ENCODE measurements around the gene FIBCD1.
A peak's percentile ranks its signal among the peaks of the same experiment; 100 is the strongest.

Gene FIBCD1

GRCh38 chr9:130874783-130875182, 64.3 kb downstream of the FIBCD1 start:
- no peak for DNase-seq

GRCh38 chr9:130873966-130874365, 65.1 kb downstream of the FIBCD1 start:
- DNase-seq: no peak

GRCh38 chr9:130872912-130873503, 66.0 kb downstream of the FIBCD1 start:
- no peak for DNase-seq

- DNase-seq: no peak
Measured at GRCh38 chr9:130872508-130872907, 66.5 kb downstream of the FIBCD1 start.

GRCh38 chr9:130872093-130872492, 67.0 kb downstream of the FIBCD1 start:
- no peak for DNase-seq

- no peak for DNase-seq
Measured at GRCh38 chr9:130871395-130872062, 67.5 kb downstream of the FIBCD1 start.

GRCh38 chr9:130870491-130871381, 68.3 kb downstream of the FIBCD1 start:
- no peak for DNase-seq

- DNase-seq: no peak
Measured at GRCh38 chr9:130869250-130869649, 69.8 kb downstream of the FIBCD1 start.

GRCh38 chr9:130868230-130868629, 70.8 kb downstream of the FIBCD1 start:
- no peak for DNase-seq

GRCh38 chr9:130867556-130867955, 71.5 kb downstream of the FIBCD1 start:
- DNase-seq: no peak

- peak; percentile 61 for DNase-seq
Measured at GRCh38 chr9:130866474-130866965, 72.5 kb downstream of the FIBCD1 start.

GRCh38 chr9:130865921-130866320, 73.1 kb downstream of the FIBCD1 start:
- DNase-seq: no peak

- DNase-seq: no peak
Measured at GRCh38 chr9:130864541-130864940, 74.5 kb downstream of the FIBCD1 start.

GRCh38 chr9:130862747-130863146, 76.3 kb downstream of the FIBCD1 start:
- no peak for DNase-seq

- DNase-seq: no peak
Measured at GRCh38 chr9:130862217-130862616, 76.8 kb downstream of the FIBCD1 start.

GRCh38 chr9:130861372-130862180, 77.5 kb downstream of the FIBCD1 start:
- DNase-seq: no peak

GRCh38 chr9:130860458-130861316, 78.4 kb downstream of the FIBCD1 start:
- DNase-seq: no peak

- no peak for DNase-seq
Measured at GRCh38 chr9:130858739-130859705, 80.0 kb downstream of the FIBCD1 start.

GRCh38 chr9:130857864-130858738, 80.9 kb downstream of the FIBCD1 start:
- no peak for DNase-seq
